Mesenteric fat pad (tissue), 1 donor: ENCODE data around the gene ZNF473. TPM values are rescaled to one million over a fixed set of nuclear protein-coding genes. Genes with fewer than 3 reads are reported as not detected.
A peak's percentile ranks its signal among the peaks of the same experiment; 100 is the strongest.
"Not testable (repeated sequence)": the region's sequence is repeated elsewhere in the genome, so short reads cannot be mapped to it uniquely, and the experiment has no call there.

Experiments
- DNase-seq: peaks from one replicate; pipeline ENCODE4 v3.0.0-alpha.2; 2020; ENCODE audit warnings: low spot score
- total RNA-seq: library from RNA; stranded (reverse); fragmentation: NEBNext Ultra II Directional; extraction: Animal tissue kit (Norgen Biotek cat#: 25700); gene quantifications from one replicate; pipeline ENCODE4 v1.2.1, GENCODE V29; 2021
- donor health status: DM: yes; HTN: yes; CAD: no.

ZNF473 gene
- total RNA-seq, 1 donor from 2014 or later = 6.8 TPM

DNA sequence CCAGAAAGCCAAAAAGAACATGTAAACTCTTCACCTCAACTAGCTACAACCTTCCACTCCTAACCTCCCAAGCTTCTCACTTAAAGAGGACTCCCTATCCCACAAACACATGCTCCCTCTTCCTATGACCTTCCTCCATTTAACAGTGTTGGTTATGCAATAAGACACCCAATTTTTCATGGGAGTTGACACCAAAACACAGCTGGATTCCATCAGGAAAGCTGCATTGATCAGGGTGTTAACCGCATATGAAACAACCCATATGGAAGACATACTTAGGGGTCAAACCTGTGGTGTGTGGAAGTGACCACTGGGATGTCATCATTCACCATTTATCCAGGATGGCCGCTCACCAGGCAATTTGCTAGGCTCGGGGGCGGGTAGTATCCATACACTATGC, 21.9 kb downstream of the ZNF473 start:
- DNase-seq = no peak

DNA sequence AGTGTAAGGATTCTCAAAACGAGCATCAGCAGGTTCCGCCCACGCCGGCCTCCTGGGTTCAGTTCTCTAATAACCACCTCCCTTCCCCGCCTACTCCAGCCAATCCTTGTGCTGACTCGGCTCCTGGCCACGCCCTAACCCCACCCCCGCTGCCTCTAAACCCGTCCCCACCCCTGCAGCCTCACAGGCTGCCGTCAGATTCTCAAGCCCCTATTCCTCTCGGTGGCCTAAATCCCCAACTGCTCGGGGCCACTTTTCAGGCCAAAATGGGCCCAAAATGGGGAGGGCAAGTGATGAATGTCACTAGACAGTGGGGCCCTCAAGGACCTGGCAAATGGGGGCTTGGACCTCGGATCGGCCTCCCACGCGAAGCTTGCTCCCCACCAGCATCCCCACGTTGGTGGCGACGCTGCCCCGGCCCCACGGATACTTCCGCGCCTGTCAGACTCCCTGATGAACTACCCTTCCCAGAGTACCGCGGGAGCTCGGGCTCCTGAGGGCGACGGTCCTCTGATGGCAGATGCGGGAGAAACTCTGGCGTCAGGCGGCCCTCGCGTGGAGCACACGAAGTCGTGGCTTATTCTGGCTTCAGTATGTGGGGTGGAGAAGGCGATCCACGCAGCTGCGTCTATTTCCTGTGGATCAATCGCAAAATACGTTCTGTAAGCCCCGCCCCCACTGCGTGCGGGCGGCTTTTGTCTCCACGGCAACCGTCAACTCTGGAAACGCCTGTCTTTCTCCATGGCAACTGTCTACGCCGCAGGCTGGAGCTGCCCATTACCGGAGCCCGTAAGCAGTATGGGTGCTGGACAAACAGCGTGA, 24.8 kb downstream of the ZNF473 start:
- peak; percentile 92 for DNase-seq

DNA sequence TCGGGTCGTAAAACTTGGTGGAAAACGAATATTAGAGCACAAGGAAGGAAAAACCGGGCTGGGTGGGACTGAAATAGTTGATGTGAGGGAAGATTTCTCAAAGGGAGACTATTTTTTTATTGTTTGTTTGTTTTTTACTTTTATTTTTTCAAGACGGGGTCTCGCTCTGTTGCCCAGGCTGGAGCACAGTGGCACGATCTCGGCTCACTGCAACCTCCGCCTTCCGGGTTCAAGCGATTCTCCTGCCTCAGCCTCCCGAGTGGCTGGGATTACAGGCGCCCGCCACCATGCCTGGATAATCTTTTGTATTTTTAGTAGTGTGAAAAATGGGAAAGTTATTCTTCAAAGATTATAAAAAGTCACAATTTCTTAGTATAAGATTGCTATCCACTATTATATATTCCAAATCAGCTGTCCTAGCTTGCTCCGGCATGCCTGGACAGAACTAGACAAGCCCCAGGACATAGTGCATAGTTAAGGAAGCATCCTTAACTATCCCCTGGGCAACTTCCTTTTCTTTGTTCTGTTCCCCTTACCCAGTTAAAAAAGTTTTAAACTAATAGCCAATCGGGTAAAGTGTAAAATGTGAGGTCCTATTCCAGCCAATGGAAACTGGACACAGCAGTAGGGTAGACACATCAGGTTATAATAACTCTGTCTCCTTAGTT, 25.6 kb downstream of the ZNF473 start:
- DNase-seq = not testable (repeated sequence)

DNA sequence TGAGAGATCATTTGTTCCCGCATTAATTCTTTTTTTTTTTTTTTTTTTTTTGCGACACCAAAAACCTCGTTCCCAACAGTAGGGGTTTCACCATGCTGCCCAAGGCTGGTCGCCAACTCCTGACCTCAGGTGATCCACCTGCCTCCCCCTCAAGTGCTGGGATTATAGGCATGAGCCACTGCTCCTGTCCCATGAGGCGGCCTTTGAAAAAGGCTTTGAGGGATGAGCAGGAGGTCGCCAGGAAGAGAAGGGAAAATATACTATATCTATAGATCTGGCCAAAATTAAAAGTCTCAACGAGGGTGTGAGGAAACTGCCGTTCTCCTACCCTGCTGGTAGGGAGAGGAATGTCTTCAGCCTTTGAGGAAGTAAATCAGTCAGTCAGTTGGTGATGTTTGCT, 26.2 kb downstream of the ZNF473 start:
- no peak for DNase-seq

DNA sequence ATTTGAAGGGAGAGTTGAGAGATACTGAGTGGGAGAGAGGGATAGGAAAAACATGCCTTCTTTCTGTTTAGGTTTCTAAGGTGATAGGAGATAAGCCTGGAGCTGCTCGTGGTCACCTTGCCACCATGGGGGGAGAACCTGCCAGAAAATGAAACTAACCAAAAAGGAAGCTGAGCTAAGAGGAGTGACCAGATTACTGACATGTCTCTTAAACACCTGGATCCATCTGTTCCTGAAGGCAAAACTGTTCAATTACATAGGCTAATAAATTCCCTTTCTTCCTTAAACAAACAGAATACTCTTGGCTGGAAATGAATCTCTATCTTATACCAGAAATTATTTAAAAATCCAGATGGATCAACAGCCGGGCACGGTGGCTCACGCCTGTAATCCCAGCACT, 27.3 kb downstream of the ZNF473 start:
- DNase-seq = no peak

DNA sequence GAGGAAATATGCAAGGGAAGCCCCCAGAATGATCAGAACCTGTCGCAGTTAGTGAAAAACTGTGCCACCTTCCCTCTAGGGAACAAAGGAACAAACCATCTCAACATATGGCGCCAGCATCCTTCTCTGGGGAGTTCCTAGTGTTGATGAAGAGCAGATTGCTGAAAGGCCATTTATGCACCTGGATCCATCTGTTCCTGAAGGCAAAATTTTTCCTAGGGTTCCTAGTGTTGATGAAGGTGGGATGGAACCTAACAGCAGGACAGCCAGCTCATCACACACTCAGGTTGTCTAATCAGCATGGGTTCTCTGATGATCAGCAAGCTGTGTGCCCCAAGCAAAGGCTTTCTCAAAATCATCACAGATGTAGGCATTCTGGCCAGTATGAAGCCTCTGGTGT, 32.6 kb downstream of the ZNF473 start:
- DNase-seq = no peak

DNA sequence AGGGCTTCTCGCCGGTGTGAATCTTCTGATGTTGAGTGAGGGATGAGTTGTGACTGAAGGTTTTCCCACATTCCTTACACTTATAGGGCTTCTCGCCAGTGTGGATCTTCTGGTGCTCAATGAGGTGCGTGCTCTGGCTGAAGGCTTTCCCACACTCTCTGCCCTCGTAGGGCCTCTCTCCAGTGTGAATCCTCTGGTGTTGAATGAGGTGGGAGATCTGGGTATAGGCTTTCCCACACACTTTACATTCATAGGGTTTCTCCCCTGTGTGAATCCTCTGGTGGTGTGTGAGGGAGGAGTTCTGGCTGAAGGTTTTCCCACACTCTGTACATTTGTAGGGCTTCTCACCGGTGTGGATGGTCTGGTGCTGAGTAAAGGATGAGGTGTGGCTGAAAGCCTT, 33.2 kb downstream of the ZNF473 start:
- no peak for DNase-seq

DNA sequence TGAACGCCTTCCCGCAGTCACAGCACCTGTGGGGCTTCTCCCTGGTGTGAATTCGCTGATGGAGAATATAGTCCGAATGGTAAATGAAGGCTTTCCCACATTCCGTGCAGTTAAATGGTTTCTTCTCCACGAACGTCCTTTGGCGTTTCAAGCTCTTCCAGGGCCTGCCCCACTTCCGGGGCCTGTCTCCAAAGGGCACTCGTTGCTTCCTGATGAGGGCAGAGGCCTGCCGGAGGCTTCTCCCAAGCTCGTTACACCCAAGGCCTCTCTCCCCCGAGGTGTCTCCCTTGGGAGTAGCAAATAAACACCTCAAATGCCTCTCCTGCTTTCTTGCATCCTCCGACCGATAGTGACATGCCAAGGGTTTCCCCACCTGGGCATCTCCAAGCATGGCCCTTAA, 34.3 kb downstream of the ZNF473 start:
- DNase-seq = no peak

DNA sequence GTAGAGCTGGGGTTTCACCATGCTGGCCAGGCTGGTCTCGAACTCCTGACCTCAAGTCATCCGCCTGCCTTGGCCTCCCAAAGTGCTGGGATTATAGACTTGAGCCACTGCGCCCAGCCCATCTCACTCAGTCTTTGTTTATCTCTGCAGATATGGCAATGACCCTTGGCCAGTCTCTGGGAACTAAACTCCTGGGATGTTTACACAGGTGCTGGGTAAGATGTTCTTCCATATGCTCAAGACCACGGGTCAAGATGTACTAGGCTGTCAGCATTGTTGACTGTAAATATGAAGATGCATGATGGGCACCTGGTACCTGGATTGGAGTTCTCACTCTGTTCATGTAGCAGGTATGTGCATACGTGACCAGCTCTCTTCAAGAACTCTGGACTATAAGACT, 35.8 kb downstream of the ZNF473 start:
- DNase-seq = no peak

DNA sequence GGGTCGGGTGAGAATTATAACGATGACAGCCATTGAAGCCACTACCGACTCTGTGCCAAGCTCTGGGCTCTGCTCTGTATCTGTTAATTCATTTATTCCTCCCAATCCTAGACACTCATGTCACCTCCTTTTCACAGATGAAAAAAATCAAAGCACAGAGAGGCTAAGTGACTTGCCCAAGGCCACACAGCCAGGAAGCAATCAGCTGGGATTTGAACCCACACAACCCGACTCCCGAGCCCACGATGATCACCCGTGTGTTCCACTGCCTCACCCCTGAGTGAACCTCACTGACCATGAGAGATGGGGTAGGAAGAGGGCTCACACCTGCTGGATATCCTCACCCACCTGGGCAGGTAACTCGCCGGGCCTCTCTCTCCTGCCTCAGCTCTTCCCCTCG, 40.1 kb downstream of the ZNF473 start:
- no peak for DNase-seq

DNA sequence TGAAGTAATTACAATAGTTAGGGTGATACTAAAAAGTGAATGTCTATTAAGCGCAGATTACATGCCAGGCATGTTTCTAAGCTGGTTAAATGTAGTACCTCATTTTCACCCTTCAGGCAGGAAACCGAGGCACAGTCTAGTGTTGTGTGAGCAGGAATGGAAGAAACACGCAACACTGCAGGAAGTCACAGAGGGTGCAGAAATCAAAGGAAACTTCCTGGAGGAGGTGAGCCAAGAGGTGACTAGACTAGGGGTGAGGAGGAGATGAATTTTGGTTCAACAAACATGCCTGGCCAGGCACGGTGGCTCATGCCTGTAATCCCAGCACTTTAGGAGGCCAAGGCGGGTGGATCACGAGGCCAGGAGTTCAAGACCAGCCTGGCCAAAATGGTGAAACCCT, 41.8 kb downstream of the ZNF473 start:
- DNase-seq = no peak

DNA sequence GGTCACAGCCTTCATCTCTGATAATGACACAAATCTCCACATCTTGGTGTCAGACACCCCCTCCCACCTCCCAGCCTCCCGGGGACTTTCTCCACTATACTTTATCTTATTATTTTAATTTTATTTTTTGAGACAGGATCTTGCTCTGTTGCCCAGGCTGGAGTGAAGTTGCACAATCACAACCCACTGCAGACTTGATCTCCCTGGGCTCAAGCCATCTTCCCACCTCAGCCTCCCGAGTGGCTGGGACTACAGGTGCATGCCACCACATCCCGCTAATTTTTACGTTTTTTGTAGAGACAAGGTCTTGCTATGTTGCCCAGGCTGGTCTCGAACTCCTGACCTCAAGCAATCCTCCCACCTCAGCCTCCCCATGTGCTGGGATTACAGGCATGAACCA, 42.6 kb downstream of the ZNF473 start:
- DNase-seq = not testable (repeated sequence)

DNA sequence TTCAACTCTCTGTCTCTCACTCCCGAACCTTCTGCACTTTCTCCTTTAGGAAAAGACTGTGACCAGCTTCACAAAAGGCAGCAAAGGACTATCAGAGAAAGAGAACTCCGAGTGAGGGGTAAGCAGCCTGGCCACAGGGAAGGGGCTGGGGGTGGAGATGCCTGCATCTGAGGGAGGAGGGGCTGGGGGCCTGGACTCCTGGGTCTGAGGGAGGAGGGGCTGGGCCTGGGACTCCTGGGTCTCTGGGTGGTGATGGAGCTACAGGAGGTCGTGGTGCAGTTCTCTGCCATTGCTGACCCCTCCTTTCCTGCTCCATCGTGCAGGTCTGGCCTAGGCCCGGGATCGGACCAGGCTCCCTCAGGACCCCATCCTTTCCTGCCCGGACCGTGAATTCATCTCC, 49.3 kb downstream of the ZNF473 start:
- DNase-seq = peak; percentile 55

DNA sequence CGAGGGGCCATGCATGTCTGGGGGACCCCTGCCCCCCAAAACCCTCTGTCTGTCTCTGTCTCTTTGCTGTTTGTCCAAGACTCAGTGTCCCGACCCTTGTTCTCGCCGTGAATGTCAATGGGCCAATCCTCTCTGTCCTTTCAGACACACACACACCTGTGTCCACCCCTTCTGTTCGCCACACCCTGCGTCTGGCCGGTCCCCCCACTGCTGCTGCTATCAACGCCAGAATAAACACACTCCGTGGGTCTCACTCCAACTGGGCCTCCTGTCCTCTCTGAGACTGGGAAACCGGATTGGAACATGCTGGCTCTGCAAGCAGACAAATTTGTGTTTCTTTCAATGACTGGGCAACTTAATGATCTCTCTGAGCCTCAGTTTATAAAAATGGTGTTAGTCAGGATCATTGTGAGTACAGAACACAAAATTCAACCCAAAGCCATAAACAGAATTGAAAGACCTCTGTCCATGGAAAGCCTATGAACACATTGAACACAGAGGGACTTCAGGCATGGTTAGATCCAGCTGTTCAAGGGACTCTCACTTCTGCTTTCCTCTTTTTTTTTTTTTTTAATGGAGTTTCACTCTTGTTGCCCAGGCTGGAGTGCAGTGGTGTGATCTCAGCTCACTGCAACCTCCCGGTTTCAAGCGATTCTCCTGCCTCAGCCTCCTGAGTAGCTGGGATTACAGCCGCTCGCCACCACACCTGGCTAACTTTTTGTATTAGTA, 50.0 kb downstream of the ZNF473 start:
- DNase-seq = peak; percentile 88

DNA sequence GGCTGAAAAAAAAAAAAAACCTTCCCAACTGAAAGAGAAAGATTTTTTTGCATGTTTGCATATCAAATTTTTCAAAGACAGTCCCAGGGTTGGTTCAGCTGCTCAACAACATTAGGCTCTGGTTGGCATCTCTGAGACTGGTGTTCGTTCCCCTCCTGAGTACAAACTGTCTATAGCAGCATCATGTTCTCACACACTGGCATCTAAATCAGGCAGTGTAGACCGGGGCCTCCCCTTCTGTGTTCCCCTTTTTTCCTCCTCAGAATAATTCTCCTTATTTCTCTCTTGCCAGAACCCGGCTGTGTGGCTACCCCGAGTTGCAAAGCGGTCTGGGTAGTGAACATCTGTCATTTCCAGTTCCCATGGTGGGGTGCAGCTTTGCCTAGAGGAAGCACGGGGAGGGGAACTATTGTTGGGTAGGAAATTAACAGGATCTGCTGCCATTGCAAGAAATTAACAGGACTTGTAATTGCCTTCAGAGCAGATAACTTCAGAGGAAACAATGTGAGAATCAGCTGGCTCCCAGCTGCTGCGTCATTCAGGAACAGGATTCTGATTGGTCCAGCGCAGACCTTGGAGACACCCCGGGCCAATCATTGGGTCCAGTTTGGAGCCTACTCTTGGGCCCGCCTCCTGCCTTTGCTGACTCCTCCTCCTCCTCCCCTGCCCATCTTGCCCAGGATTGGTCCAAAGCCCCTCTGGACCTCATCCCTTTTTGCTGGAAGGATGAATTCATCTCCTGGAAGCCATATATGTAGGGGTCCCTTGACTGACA, 51.0 kb downstream of the ZNF473 start:
- peak; percentile 60 for DNase-seq

DNA sequence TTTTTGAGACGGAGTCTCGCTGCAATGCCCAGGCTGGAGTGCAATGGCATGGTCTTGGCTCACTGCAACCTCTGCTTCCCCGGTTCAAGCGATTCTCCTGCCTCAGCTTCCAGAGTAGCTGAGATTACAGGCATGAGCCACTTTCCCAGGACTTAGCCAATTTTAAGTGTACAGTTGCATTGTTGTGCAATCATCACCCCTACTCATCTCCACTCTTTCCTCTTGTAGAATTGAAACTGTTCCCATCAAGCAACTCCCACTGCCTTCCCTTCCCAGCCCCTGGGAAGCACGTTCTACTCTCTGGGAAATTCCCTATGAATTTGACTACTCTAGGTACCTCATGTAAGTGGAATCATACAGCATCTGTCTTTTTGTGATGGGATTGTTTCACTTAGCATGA, 53.2 kb downstream of the ZNF473 start:
- DNase-seq = peak; percentile 11

DNA sequence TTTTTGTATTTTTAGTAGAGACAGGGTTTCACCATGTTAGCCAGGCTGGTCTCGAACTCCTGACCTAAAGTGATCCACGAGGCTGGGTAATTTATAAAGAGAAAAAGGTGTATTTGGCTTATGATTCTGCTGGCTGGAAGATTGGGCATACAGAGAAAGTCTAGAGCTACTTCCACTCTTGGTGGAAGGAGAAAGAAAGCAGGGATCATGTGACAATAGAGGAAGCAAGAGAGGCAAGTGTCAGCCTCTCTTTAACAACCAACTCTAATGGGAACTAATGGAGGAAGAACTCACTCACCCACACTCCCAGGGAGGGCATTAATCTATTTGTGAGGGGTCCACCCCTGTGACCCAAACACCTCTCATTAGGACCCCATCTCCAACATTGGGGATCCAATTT, 58.6 kb downstream of the ZNF473 start:
- not testable (repeated sequence) for DNase-seq

DNA sequence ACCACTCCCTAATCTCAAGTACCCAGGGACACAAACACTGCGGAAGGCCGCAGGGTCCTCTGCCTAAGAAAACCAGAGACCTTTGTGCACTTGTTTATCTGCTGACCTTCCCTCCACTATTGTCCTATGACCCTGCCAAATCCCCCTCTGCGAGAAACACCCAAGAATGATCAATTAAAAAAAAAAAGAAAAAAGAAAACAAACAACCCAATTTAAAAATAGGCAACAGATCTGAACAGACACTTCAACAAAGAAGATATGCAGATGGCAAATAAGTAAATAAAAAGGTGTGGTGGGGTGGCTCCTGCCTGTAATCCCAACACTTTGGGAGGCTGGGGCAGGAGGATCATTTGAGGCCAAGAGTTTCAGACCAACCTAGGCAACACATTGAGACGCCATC, 61.3 kb downstream of the ZNF473 start:
- DNase-seq = not testable (repeated sequence)

DNA sequence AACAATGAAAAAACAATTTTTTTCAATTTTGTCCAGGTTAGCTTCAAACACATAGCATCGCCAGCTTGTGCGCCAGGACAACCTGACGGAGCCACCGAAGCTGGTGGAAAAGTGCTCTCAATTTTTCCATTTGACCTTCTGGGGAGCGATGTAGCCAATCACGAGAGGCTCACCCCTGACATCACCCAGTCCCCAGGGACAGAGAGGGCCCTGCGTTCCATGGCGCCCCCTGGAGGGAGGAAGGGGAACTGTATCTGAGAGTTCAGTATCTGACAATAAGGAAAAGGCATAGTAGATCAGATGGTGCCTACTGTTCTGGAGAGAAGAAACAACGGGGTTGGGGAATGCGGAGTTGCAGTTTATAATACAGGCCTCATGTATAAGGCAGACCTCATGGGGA, 64.9 kb downstream of the ZNF473 start:
- peak; percentile 41 for DNase-seq

DNA sequence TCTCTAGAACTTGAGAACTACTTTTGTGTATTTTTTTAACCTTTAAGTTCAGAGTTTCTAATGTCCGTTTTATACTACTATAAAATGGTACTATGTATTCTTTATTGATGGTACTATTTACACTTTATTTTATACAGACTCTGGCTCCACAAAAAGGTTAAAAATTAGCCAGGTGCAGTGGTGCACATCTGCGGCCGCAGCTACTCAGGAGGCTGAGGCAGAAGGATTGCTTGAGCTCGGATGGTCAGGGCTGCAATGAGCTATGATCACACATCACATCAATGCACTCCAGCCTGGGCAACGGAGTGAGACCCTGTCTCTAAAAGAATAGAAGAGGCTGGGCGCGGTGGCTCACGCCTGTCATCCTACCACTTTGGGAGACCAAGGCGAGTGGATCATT, 66.0 kb downstream of the ZNF473 start:
- peak; percentile 67 for DNase-seq

DNA sequence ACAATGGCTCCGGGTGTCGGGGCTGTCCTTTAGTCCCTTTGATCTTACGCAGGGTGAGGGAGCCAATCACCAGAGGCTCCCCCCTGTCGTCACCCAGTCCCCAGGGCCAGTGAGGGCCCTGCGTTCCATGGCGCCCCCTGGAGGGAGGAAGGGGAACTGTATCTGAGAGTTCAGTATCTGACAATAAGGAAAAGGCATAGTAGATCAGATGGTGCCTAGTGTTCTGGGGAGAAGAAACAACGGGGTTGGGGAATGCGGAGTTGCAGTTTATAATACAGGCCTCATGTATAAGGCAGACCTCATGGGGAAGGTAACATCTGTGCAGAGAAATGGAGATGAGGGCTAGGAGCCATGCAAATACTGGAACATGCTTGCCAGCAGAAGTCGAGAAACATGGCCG, 66.8 kb downstream of the ZNF473 start:
- DNase-seq = not testable (repeated sequence)
